Islet precursor cell (in vitro differentiated cells): ENCODE measurements around the gene PAPOLG.
"Not testable (repeated sequence)": the region's sequence is repeated elsewhere in the genome, so short reads cannot be mapped to it uniquely, and the experiment has no call there.

ENCODE experiments used
- DNase-seq: peaks from one replicate; pipeline ENCODE4 v3.0.0-alpha.2; 2018

The PAPOLG gene

DNA sequence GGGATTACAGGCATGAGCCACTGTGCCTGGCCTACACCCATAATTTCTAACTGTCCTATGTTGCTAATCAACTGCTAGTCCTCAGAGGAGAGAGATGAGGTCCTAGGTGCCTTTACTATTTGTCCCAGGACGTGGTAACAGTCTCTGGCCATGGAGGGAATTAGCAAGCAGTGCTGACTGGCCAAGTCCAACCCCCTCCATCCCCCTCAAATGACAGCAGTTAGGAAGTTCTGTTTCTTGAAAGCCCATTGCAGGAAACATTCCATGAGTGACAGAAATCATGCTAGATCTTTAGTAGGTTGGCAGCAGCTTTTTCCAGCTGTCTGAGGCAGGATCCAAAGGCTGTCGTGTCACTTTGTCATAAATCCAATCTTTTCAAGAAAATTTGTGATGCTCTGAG lies 69.6 kb downstream of the PAPOLG start:
- DNase-seq = no peak

DNA sequence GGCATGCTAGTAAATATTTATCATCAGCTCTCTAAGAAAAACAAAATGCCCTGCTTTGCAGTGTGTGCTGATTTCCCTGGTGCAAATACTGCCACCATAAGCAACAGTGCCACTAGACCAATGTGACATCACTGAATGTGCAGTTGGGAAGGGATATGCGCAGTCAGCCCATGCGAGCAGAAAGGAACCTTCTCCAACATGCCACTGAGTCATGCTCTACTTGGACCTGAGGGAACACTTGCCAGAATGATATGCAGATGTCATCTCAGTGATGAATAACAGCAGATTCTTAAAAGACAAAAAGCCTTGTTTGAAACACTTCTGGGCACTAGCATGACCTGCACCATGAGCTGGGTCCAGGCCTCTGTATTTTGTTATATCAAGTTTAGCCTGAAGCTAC lies 70.0 kb downstream of the PAPOLG start:
- DNase-seq = no peak

DNA sequence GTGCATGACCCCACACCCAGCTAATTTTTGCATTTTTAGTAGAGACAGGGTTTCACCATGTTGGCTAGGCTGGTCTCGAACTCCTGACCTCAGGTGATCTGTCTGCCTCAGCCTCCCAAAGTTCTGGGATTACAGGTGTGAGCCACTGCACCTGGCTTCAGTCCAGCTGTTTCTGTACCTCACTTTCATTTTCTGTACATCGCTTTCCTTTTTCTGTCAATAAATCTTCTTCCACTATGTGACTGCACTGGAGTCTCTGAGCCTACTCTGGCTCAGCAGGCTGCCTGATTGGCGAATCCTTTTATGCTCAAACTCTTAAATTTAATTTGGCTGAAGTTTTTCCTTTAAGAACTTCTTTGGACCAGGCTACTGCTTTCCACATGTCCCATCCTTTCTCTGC lies 70.8 kb downstream of the PAPOLG start:
- DNase-seq = not testable (repeated sequence)

DNA sequence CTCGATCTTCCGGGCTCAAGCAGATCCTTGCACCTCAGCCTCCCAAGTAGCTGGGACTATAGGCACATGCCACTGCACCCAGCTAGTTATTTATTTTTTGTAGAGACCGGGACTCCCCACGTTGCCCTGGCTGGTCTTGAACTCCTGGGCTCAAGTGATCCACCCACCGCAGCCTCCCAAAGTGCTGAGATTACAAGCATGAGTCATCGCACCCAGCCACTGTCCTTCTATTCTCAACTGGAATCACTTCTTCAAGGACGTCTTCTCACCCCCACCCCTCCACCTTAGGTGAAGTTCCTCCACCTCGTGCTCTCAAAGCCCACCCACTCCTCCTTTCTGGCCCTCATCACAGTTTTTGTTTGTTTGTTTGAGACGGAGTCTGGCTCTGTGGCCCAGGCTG lies 71.3 kb downstream of the PAPOLG start:
- DNase-seq = no peak

DNA sequence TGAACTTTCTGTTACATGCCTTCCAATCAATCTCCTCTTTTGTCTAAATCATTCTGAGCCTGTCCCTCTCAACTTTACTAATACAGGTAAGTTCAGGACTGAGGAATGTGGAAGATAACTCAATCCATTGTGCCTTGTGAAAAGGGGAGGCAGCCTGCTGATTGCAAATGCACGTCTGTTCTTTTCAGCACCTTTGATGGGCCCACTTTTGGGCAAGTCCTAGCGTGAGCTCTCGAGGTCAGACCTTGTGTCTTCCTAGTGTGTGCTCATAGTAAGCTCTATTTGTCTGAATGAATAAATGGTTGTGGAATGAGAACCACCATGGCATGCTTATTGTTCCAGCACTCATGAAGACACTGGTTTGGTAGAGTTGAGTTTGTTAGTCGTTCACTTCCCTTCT lies 74.9 kb downstream of the PAPOLG start:
- no peak for DNase-seq

DNA sequence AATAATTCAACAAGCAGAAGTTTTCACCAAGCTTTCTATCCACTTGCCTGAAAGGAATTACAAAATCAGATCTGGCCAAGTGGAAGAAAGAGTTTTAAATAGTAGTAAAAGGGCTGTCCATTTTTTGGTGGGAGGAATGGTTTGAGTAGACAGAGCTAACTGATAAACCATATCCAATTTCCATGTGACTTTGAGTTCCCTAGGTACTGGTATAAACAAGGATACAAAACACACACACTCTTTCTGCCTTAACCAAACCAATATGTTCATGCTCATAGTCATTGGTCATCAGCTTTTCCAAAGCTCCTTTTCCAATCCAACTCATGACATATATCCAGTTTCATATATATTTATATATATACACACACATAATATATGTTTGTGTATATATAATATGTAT lies 75.9 kb downstream of the PAPOLG start:
- no peak for DNase-seq

DNA sequence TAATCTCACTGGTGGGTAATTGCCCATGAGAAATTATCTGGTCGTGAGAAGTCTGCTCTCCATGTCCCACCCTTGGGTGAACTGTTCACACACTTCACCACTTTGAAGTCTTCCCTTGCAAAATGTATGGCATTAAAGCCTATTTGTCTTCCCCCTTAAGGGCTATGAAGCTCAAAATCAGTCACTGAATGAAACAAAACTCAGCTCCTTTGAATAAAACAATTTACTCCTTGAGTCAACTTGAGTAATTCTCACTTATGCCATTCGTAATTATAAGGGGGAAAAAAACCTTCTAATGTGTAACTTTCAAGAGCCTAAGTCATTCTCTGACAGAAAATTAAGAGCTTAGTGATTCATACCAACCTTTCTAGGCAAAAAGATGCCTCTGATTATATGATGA lies 76.6 kb downstream of the PAPOLG start:
- no peak for DNase-seq

DNA sequence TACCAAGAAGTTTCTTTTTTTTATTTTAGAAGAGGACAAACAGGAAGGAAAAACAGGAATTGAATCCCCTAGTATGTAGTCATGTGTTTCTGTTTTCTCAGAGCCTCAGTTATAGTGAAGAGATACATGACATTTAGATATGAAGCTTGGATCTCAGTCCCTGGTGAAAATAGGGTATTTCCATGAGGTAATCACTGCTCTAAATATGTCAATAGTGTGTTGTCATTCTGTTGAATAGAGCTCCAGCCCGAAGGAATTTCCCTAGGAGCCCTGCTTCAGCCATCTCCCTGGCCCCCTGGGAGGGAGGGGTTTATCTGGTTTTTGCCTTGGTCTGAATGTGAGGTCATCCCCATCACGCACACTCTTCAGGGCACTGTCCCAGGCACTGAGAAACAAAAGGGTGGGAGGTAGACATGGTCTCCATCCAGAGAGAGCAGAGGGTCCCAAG lies 78.2 kb downstream of the PAPOLG start:
- no peak for DNase-seq

DNA sequence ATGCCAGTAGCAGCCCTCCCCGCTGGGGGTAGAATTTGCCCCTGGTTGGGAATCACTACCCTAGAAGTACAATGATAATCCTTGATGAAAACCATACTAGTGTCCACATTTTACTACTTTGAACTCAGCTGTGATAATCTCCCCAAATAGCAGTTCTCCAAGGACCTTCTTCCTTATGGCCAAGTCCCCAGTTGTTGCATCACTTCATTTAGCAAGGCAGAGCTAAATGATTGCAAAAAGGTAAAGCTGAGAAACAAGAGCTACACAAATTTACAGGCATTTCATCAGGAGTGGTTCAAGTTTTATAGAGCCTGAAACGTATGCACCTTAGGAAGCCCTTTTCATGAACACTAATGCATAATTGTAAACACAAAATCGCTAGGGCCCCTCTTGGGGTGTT lies 80.4 kb downstream of the PAPOLG start:
- DNase-seq = no peak

DNA sequence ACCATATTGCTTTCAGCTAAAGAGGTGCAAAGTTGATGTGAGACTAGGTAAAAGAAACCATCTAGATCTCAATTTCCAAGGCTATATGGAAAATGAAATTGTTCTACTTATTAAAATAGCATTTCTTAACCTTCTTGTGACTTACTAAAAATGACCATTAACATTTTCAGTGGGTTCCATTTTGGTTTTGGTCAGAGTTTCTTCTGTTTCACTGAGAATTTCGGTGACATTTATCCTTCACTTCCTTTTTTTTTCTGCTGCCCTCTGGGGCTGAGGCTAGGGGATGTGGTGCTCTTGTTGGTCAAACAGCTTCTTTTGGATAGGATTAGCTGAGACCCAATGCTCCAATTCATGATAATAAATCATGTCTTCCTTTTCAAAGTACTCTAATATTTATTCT lies 81.1 kb downstream of the PAPOLG start:
- DNase-seq = no peak

DNA sequence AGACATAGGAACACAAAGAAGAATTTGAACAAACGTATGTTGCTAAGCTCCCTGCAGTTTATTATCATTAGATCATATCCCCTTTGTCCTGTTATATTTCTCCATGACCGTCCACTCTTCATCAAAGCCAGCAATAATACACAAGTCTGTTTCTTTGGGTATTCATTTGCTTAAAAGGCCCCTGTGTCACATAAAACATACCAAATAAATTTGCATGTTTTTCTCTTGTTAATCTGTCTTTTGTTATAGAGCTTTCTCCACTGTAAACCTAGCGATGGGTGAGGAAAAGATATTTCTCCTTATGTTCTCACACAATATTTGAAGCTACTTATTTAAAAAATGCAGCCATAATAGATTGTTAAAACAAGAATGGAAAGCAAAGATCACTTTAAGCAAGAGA lies 82.4 kb downstream of the PAPOLG start:
- DNase-seq = no peak

DNA sequence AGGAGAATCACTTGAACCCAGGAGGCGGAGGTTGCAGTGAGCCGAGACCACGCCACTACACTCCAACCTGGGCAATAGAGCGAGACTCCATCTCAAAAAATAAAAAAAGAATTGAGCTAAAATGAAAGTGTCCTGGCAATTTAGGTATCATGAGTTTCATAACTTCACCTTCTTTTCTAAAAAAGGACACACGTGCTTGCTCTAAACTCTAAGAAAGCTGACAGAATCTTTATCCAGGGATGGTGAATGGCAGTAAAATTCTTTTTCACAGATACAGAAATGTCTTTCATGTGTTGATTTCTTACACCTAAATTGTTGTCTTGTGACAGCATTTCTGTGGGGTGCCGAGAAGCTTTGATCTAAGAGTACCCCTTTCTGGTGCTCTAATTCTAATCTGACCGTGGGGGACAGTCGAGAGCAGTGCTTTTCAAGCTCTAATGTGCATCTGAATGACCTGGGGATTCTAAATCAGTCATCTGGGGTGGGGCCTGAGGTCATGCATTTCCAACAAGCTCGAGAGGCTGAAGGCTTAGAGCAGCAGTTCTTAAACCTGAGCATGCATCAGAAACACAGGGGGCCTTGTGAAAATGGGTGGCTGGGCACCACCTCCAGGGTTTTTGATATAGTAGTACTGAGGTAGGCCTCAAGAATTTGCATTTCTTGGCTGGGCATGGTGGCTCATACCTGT lies 83.2 kb downstream of the PAPOLG start:
- no peak for DNase-seq

DNA sequence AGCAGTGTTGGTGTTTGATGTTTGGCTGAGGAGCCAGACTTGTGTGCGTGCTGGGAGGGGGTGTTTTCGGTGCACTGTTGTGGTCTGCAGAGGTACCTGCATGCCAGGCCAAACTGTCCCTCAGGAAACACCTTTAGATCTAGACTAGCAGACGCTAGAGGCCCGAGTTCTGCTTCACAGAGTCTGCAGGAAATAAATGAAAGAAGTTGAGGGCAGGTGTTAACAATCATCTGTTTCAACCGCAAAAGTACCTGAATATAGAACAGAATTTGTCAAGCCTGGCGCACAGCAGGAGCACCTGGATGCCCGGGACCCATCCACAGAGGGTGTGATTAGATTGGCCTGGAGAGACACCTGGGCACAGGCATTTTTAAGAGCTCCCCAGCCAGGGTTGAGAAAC lies 84.8 kb downstream of the PAPOLG start:
- no peak for DNase-seq

DNA sequence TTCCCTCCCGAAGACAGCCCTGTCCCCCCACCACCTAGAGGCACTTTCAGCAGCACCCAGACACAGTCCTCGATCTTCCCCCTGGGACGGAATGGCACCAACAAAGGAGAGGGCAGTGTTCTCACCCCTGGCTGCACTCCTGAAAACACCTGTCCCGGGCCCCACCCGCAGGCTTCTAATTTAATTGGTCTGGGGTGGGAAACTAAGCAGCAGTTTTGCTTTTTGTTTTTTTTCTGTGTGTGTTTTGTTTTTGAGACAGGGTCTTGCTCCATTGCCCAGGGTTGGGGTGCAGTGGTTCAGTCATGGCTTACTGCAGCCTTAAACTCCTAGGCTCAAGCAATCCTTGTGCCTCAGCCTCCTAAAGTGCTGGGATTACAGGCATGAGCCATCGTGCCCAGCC lies 86.9 kb downstream of the PAPOLG start:
- DNase-seq = no peak

DNA sequence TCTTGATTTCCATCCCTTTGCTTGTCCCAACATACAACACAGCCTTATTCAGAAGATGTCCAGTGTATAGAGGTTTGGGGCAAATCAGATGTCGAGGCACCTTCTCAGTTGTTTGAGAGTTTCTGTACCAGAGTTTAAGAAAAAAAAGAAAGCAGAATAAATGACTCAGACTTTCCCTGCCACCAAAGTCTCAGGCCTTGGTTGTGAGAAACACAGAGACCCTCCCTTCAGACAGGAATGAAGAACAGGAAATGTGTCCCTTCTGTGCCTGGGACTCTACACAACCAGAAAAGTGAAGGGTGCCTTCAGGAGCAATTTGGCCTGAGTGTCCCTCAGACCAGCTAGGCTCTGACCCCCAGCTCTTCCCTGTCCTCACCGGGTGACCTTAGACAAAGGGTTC lies 88.0 kb downstream of the PAPOLG start:
- no peak for DNase-seq

DNA sequence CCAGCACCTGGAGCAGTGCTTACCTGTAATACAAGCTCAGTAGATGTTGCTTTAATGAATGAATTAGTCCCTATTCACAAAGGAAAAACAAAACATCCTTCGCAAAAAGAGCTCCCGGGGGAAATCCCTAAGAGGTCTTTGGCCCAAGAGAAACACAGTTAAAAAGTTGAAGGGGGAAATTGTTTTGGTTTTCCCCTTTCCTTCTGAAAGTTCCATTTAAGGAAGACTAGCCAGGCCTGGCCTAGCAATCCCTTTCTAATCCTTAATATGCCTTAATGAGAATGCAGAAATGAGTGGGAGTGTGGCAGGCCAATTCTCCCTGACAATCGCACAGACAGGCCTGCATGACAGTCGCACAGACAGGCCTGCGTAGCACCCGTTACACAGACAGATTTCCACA lies 91.8 kb downstream of the PAPOLG start:
- DNase-seq = no peak
